HG03280 (cell line): ENCODE results near the gene NET1.

ENCODE experiments used
- ATAC-seq: cut with Tn5 transposase; IDR thresholded peaks from one replicate; pipeline ENCODE4 v1.9.1; 2021; ENCODE audit warnings: mild to moderate bottlenecking, moderate library complexity; ENCODE audit not compliant: unreplicated experiment

Gene NET1

GRCh38 chr10:5441106-5441505 is 28.7 kb downstream of the NET1 start:
- ATAC-seq = no peak

- no peak for ATAC-seq
These were observed 30.0 kb downstream of the NET1 start for GRCh38 chr10:5442065-5442989.

- no peak for ATAC-seq
These were observed 30.6 kb downstream of the NET1 start for GRCh38 chr10:5442990-5443370.

- peak; percentile 70 for ATAC-seq
These were observed 31.1 kb downstream of the NET1 start for GRCh38 chr10:5443429-5443828.

- no peak for ATAC-seq
These were observed 32.6 kb downstream of the NET1 start for GRCh38 chr10:5445006-5445405.

GRCh38 chr10:5446390-5446926 is 34.1 kb downstream of the NET1 start:
- no peak for ATAC-seq

GRCh38 chr10:5447056-5447455 is 34.7 kb downstream of the NET1 start:
- no peak for ATAC-seq

GRCh38 chr10:5447611-5448071 is 35.3 kb downstream of the NET1 start:
- peak; percentile 56 for ATAC-seq

GRCh38 chr10:5448333-5449001 is 36.1 kb downstream of the NET1 start:
- no peak for ATAC-seq

- no peak for ATAC-seq
These were observed 36.9 kb downstream of the NET1 start for GRCh38 chr10:5449227-5449626.

GRCh38 chr10:5449823-5450222 is 37.5 kb downstream of the NET1 start:
- ATAC-seq = no peak

- ATAC-seq = no peak
These were observed 38.4 kb downstream of the NET1 start for GRCh38 chr10:5450605-5451384.

GRCh38 chr10:5453749-5454489 is 41.6 kb downstream of the NET1 start:
- no peak for ATAC-seq

- no peak for ATAC-seq
These were observed 44.2 kb downstream of the NET1 start for GRCh38 chr10:5456563-5456962.

GRCh38 chr10:5457741-5458140 is 45.4 kb downstream of the NET1 start:
- ATAC-seq = no peak

- no peak for ATAC-seq
These were observed 46.1 kb downstream of the NET1 start for GRCh38 chr10:5458425-5458824.

GRCh38 chr10:5458949-5459747 is 46.8 kb downstream of the NET1 start:
- no peak for ATAC-seq

GRCh38 chr10:5460468-5461202 is 48.3 kb downstream of the NET1 start:
- no peak for ATAC-seq

- no peak for ATAC-seq
These were observed 48.8 kb downstream of the NET1 start for GRCh38 chr10:5461203-5461588.
